ENCODE measurements around the gene MRPL12.
"Not testable (repeated sequence)": the region's sequence is repeated elsewhere in the genome, so short reads cannot be mapped to it uniquely, and the experiment has no call there.

MRPL12 gene

GRCh38 chr17:81702934-81703746, at the start of gene MRPL12:
Gene MRPL12 (plus strand): TSS chr17:81703367. CDS start chr17:81703502, 135 bp downstream.
- DNase-seq: peak; percentile 89

GRCh38 chr17:81655378-81656117, 47.6 kb upstream of the MRPL12 start:
- no peak for DNase-seq

GRCh38 chr17:81656118-81656743, 46.9 kb upstream of the MRPL12 start, which contains the start of gene PDE6G:
Gene PDE6G (minus strand): TSS chr17:81656542. CDS start chr17:81653305, 3,237 bp downstream.
- DNase-seq: no peak

- DNase-seq: no peak
These were observed 46.3 kb upstream of the MRPL12 start for GRCh38 chr17:81656835-81657234.

GRCh38 chr17:81659038-81659437, 44.1 kb upstream of the MRPL12 start:
- DNase-seq: no peak

GRCh38 chr17:81660441-81660840, 42.7 kb upstream of the MRPL12 start:
- no peak for DNase-seq

- DNase-seq: no peak
These were observed 41.2 kb upstream of the MRPL12 start for GRCh38 chr17:81662002-81662401.

- no peak for DNase-seq
These were observed 39.1 kb upstream of the MRPL12 start for GRCh38 chr17:81664051-81664470.

- DNase-seq: no peak
These were observed 37.7 kb upstream of the MRPL12 start for GRCh38 chr17:81665205-81666091.

- no peak for DNase-seq
These were observed 37.1 kb upstream of the MRPL12 start for GRCh38 chr17:81666092-81666341.

- peak; percentile 92 for DNase-seq
These were observed 36.6 kb upstream of the MRPL12 start, which contains the start of the genes CCDC137 and OXLD1 for GRCh38 chr17:81666342-81667191. Gene CCDC137 (plus strand): TSS chr17:81666737. CDS start chr17:81666767, 30 bp downstream. Gene OXLD1 (minus strand): TSS chr17:81666605. CDS start chr17:81666577, 28 bp downstream.

GRCh38 chr17:81667754-81668153, 35.4 kb upstream of the MRPL12 start:
- DNase-seq: no peak

GRCh38 chr17:81672504-81672903, 30.7 kb upstream of the MRPL12 start:
- DNase-seq: no peak

- DNase-seq: no peak
These were observed 30.2 kb upstream of the MRPL12 start for GRCh38 chr17:81672954-81673353.

GRCh38 chr17:81673561-81674258, 29.5 kb upstream of the MRPL12 start:
- DNase-seq: no peak

- DNase-seq: not testable (repeated sequence)
These were observed 27.5 kb upstream of the MRPL12 start for GRCh38 chr17:81675515-81676221.

GRCh38 chr17:81676906-81677305, 26.3 kb upstream of the MRPL12 start:
- no peak for DNase-seq

GRCh38 chr17:81680150-81680549, 23.0 kb upstream of the MRPL12 start:
- no peak for DNase-seq

GRCh38 chr17:81681672-81682071, 21.5 kb upstream of the MRPL12 start:
- DNase-seq: no peak

- no peak for DNase-seq
These were observed 20.5 kb upstream of the MRPL12 start for GRCh38 chr17:81682565-81683207.
